PFSK-1 (cell line): Measurements from ENCODE around the gene SESTD1.

Experiments
- POLR2AphosphoS5 ChIP-seq: IDR thresholded peaks from 2 replicates; pipeline ENCODE4 v1.6.1; 2012; ENCODE audit warnings: low read depth, mild to moderate bottlenecking, control low read depth, low read length, moderate library complexity
- REST ChIP-seq, 2 experiments: IDR thresholded peaks; 2 replicates each; pipeline versions ENCODE4 v1.6.1 to v1.8.0; 2011 to 2012; ENCODE audit warnings: low read depth in 2 of 2, low read length in 2 of 2, control low read depth in 1 of 2, inconsistent platforms in 1 of 2, mild to moderate bottlenecking in 1 of 2, moderate library complexity in 1 of 2; ENCODE audit not compliant: insufficient read depth in 1 of 2
- SIN3A ChIP-seq: IDR thresholded peaks from 2 replicates; pipeline ENCODE4 v1.6.1; 2012; ENCODE audit warnings: mild to moderate bottlenecking, low read length, moderate library complexity, borderline replicate concordance; ENCODE audit not compliant: insufficient read depth
- TAF1 ChIP-seq: IDR thresholded peaks from 2 replicates; pipeline ENCODE4 v1.6.1; 2012; ENCODE audit warnings: low read length, control low read depth, borderline replicate concordance; ENCODE audit not compliant: insufficient read depth

GRCh38 chr2:179186126-179186525 is 78.5 kb downstream of the SESTD1 start:
- no peak for TF ChIP-seq POLR2AphosphoS5
- TF ChIP-seq TAF1 = no peak
- no peak for TF ChIP-seq SIN3A
- TF ChIP-seq REST (IDR thresholded peaks at IDR 0.05; ENCODE audit: insufficient read depth in 1 of 2, low read depth in 2 of 2, low read length in 2 of 2) = no peak
